ENCODE results near the gene BCAR1.

The BCAR1 gene

DNA sequence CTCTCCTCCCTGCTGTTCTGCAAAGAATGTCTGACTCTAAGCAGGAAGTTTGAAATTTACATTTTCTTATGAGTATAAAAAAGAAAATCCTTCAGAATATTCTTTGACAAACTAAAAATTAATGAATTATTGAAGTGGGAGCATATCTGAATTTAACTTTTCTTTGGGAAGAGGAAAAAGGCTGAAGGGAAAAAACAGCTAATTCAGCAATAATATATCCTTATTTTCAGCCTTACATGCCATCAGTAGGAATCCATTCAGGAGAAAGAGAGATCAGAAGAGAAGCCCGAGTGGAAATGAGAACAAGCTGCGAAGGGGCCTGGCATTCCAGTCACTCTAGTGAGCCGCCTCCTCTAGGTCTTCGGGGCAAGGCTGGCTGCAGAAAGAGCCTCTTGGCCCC is 41.7 kb upstream of the BCAR1 start:
- no peak overlapping the region for H3K4me3 ChIP-seq (ENCODE audit: low read depth in 1 of 2, low read length in 1 of 2)
- H3K27ac ChIP-seq: no peak overlapping the region
- no peaks in the 10 kb centered on the region for H3K27me3 ChIP-seq
- peaks cover 17% of the 10 kb centered on the region for H3K36me3 ChIP-seq
- no peaks in the 10 kb centered on the region for H3K4me1 ChIP-seq (ENCODE audit: control insufficient read depth in 1 of 2, insufficient read depth in 1 of 2, low read depth in 1 of 2, low read length in 1 of 2)
- no peaks in the 10 kb centered on the region for H3K9me3 ChIP-seq
- TF ChIP-seq, protein P1, sequence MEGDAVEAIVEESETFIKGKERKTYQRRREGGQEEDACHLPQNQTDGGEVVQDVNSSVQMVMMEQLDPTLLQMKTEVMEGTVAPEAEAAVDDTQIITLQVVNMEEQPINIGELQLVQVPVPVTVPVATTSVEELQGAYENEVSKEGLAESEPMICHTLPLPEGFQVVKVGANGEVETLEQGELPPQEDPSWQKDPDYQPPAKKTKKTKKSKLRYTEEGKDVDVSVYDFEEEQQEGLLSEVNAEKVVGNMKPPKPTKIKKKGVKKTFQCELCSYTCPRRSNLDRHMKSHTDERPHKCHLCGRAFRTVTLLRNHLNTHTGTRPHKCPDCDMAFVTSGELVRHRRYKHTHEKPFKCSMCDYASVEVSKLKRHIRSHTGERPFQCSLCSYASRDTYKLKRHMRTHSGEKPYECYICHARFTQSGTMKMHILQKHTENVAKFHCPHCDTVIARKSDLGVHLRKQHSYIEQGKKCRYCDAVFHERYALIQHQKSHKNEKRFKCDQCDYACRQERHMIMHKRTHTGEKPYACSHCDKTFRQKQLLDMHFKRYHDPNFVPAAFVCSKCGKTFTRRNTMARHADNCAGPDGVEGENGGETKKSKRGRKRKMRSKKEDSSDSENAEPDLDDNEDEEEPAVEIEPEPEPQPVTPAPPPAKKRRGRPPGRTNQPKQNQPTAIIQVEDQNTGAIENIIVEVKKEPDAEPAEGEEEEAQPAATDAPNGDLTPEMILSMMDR (IDR thresholded peaks at IDR 0.05): no peak

DNA sequence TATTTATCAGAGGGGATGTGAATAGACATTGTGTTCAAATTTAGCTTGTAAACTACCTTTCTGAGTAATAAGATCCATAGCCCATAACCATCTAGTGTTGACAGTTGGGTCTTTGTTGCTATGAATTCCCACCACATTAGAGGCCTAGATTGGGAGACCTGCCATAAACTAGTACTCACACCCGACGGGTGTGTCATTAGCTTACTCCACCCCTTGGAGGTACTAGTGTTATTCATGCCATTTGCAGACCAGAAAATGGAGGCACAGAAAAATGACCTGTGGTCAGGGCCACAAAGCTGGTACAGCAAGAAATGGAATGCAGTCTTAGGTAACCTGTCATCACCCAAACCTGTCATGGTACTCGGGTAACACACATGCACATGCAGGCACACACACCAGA is 41.3 kb upstream of the BCAR1 start:
- Histone ChIP-seq H3K4me1 (ENCODE audit: control insufficient read depth in 1 of 2, insufficient read depth in 1 of 2, low read depth in 1 of 2, low read length in 1 of 2) (no peaks in the 10 kb centered on the region), H3K36me3 (peaks cover 17% of the 10 kb centered on the region)

DNA sequence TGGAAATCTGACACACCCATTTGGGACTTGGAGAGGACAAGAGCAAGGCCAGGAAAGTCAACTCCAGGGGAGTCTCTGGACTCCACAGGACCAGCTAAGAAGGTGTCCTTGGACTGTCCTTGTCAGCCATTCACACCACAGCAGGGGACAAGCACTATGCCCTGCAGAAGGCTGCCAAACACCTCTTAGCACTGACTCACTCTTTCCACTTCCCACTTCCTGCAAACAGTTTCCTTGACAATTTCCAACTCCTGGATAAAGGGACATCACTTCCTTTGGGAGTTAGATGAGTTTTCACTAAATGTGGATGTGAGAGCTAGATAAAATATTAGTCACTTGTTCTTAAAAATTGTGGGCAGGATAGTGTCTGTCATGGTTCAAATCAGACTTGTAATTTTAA is 37.8 kb upstream of the BCAR1 start:
- TF ChIP-seq, protein P1 (IDR thresholded peaks at IDR 0.05): no peak
- H3K36me3 ChIP-seq: peaks cover 17% of the 10 kb centered on the region
- H3K27ac ChIP-seq: no peak overlapping the region

More for the DNA sequence above, 41.3 kb upstream of the BCAR1 start:
- no peaks in the 10 kb centered on the region for H3K27me3 ChIP-seq
- TF ChIP-seq, protein P1 (IDR thresholded peaks at IDR 0.05): no peak
- H3K27ac ChIP-seq: no peak overlapping the region
- H3K9me3 ChIP-seq: no peaks in the 10 kb centered on the region
- H3K4me3 ChIP-seq (ENCODE audit: low read depth in 1 of 2, low read length in 1 of 2): no peak overlapping the region

DNA sequence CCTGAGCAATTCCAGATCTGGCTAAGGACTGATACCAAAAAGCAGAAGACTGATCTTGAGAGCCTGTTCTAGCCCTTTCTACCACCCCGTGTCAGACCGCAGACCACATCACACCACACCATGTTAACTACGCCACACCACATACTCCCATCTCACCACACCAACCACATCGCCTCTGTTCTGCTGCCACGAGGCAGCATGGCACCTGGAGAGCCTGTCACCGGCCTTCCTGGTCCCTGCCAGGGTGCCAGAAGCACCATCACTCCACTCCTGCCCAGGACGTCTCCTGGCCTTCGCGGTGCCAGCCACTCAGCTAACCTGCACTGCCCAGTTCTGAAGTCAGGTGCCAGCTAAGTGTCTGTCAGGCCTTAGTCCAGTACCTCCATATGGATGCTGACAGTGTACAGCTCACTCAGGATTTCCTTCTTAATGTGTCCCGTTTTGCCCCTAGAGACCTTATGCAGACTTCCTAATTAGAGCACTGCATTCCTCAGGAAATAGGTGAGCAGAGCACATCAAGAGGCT is 37.2 kb upstream of the BCAR1 start:
- Histone ChIP-seq H3K27me3 (no peaks in the 10 kb centered on the region), H3K36me3 (peaks cover 16% of the 10 kb centered on the region), H3K4me3 (ENCODE audit: low read depth in 1 of 2, low read length in 1 of 2) (no peak overlapping the region), H3K4me1 (ENCODE audit: control insufficient read depth in 1 of 2, insufficient read depth in 1 of 2, low read depth in 1 of 2, low read length in 1 of 2) (no peaks in the 10 kb centered on the region), H3K9me3 (no peaks in the 10 kb centered on the region), H3K27ac (no peak overlapping the region)
- TF ChIP-seq, protein P1 (IDR thresholded peaks at IDR 0.05): no peak

More for the DNA sequence above, 37.8 kb upstream of the BCAR1 start:
- H3K4me1 ChIP-seq (ENCODE audit: control insufficient read depth in 1 of 2, insufficient read depth in 1 of 2, low read depth in 1 of 2, low read length in 1 of 2): no peaks in the 10 kb centered on the region
- H3K4me3 ChIP-seq (ENCODE audit: low read depth in 1 of 2, low read length in 1 of 2): no peak overlapping the region
- H3K27me3 ChIP-seq: no peaks in the 10 kb centered on the region
- no peaks in the 10 kb centered on the region for H3K9me3 ChIP-seq

DNA sequence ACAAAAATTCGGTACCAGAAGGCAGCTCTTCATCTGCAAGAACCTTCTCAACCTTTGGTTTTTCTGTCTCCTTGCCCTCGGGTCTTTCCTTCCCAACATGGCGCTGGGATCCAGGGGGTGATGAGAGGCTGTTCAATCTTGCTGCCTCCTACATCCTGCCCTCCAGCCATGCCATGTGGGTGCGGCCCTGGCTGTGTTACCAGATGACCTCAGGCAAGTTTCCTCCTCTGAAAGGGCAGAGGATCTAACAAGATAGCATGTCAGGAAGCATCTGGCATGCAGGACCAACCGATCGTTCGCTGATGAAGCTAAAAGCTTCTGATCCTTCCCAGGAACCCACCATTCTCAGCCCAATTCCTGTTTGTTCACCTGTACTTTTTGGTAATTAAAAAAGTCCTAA is 36.8 kb upstream of the BCAR1 start:
- no peak overlapping the region for H3K4me3 ChIP-seq (ENCODE audit: low read depth in 1 of 2, low read length in 1 of 2)
- no peaks in the 10 kb centered on the region for H3K27me3 ChIP-seq
- peaks cover 12% of the 10 kb centered on the region for H3K36me3 ChIP-seq
- TF ChIP-seq, protein P1 (IDR thresholded peaks at IDR 0.05): no peak
- no peaks in the 10 kb centered on the region for H3K4me1 ChIP-seq (ENCODE audit: control insufficient read depth in 1 of 2, insufficient read depth in 1 of 2, low read depth in 1 of 2, low read length in 1 of 2)
- no peak overlapping the region for H3K27ac ChIP-seq
- no peaks in the 10 kb centered on the region for H3K9me3 ChIP-seq

DNA sequence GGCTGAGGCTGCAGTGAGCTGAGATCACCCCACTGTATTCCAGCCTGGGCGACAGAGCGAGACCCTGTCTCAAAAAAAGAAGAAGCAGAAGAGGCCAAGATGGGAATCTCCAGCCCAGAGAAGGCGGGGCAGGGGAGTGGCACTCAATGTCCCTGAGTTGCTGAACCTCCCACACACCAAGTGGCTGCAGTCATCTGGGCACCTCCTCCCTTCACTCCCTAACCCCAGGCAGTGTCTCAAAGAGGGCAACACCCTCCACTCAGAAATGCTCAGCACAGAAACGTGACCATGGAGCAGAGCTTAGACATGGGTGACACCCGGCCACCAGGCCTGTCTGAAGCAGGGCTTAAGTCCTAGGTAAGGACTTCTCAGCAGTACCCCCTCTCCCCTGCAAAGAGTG is 36.3 kb upstream of the BCAR1 start:
- H3K9me3 ChIP-seq: no peaks in the 10 kb centered on the region
- H3K27ac ChIP-seq: no peak overlapping the region
- TF ChIP-seq, protein P1 (IDR thresholded peaks at IDR 0.05): no peak

More for the DNA sequence above, 36.3 kb upstream of the BCAR1 start:
- peaks cover 7% of the 10 kb centered on the region for H3K36me3 ChIP-seq
- no peaks in the 10 kb centered on the region for H3K27me3 ChIP-seq
- H3K4me1 ChIP-seq (ENCODE audit: control insufficient read depth in 1 of 2, insufficient read depth in 1 of 2, low read depth in 1 of 2, low read length in 1 of 2): no peaks in the 10 kb centered on the region
- no peak overlapping the region for H3K4me3 ChIP-seq (ENCODE audit: low read depth in 1 of 2, low read length in 1 of 2)

All from neutrophil (primary cell).